Lung (tissue), 12 donors: Measurements from ENCODE around the gene BICRAL. TPM values are rescaled to one million over a fixed set of nuclear protein-coding genes. Genes with fewer than 3 reads are reported as not detected.
A peak's percentile ranks its signal among the peaks of the same experiment; 100 is the strongest.

Experiments used
- ATAC-seq: fragments of 200-7000 bp; cut with Tn5 transposase; one replicate; pipeline ENCODE4 v1.9.1; 2020; ENCODE audit warnings: moderate number of reproducible peaks; ENCODE audit not compliant: insufficient read depth, low FRiP score
- DNase-seq, 3 donors: peaks; one replicate each; pipeline ENCODE4 v3.0.0-alpha.2; 2013 to 2017
- H3K27ac ChIP-seq, 2 donors: one replicate each; pipeline ENCODE4 v1.5.1; 2013; ENCODE audit warnings: mild to moderate bottlenecking in 2 of 2, moderate library complexity in 2 of 2, control low read depth in 1 of 2, inconsistent platforms in 1 of 2, low read depth in 1 of 2, low read length in 1 of 2
- H3K27me3 ChIP-seq, 3 donors: one replicate each; pipeline ENCODE4 v1.5.1; 2013; ENCODE audit warnings: low read length in 2 of 3; ENCODE audit not compliant: control insufficient read depth in 3 of 3, insufficient read depth in 3 of 3
- H3K36me3 ChIP-seq, 4 donors: one replicate each; pipeline ENCODE4 v1.5.1; 2013; ENCODE audit warnings: low read length in 4 of 4, mild to moderate bottlenecking in 1 of 4, moderate library complexity in 1 of 4; ENCODE audit not compliant: control insufficient read depth in 4 of 4, insufficient read depth in 4 of 4
- H3K4me1 ChIP-seq, 5 donors: one replicate each; pipeline ENCODE4 v1.5.1; 2013; ENCODE audit warnings: low read length in 5 of 5, mild to moderate bottlenecking in 2 of 5, moderate library complexity in 1 of 5; ENCODE audit not compliant: control insufficient read depth in 5 of 5, insufficient read depth in 5 of 5
- H3K4me3 ChIP-seq: one replicate; pipeline ENCODE4 v1.5.1; 2013; ENCODE audit warnings: mild to moderate bottlenecking, control low read depth, moderate library complexity
- H3K9ac ChIP-seq, 2 donors: one replicate each; pipeline ENCODE4 v1.5.1; 2013; ENCODE audit warnings: low read length in 2 of 2, control low read depth in 1 of 2; ENCODE audit not compliant: insufficient read depth in 1 of 2
- H3K9me3 ChIP-seq, 4 donors: one replicate each; pipeline ENCODE4 v1.5.1; 2013; ENCODE audit warnings: low read length in 3 of 4, mild to moderate bottlenecking in 1 of 4, moderate library complexity in 1 of 4; ENCODE audit not compliant: control insufficient read depth in 4 of 4, insufficient read depth in 3 of 4
- CTCF ChIP-seq: IDR thresholded peaks from 2 replicates; pipeline ENCODE4 v1.5.1; 2012; ENCODE audit warnings: mild to moderate bottlenecking; ENCODE audit errors: control extremely low read depth, extremely low read depth
- WGBS, 2 donors: extraction: QIAGEN DNeasy Blood & Tissue Kit; methylation state at CpG; one replicate each; pipeline ENCODE4 v1.1.7; 2013; 5-methylcytosine and 5-hydroxymethylcytosine counted together
- polyA plus RNA-seq, 2 donors: library from polyadenylated mRNA; stranded (reverse); fragments of 200-250 nt; gene quantifications; one replicate each; pipeline ENCODE4 v1.2.1, GENCODE V29; 2013
- total RNA-seq, 2 donors: library from RNA; depleted of rRNA in 1 of 2; stranded (reverse); fragments of >200 nt in 1 of 2; gene quantifications; one replicate each; pipeline ENCODE4 v1.2.1, GENCODE V29; 2014 to 2021
- donor health status: control.
- donor health status: control.
- donor health status: Bipolar disorder and iron deficiency.
- donor health status: healthy.
- donor health status: DM: yes; HTN: yes; CAD: no.

BICRAL gene
- total and polyA plus RNA-seq, 4 donors = 2.8 to 18.6 (median 10.7) TPM

GRCh38 chr6:42740725-42741124 is 41.1 kb upstream of the BICRAL start:
- Histone ChIP-seq H3K4me3 (no peak overlapping the region), H3K36me3 (no peaks in the 10 kb centered on the region), H3K9me3 (no peaks in the 10 kb centered on the region), H3K27me3 (no peaks in the 10 kb centered on the region), H3K9ac (no peak overlapping the region), H3K27ac (no peak overlapping the region), H3K4me1 (peaks cover 4 to 13% (median 7%) of the 10 kb centered on the region in 5 donors)
- TF ChIP-seq CTCF = no peak
- 66 to 84% methylated on average over 3 of the region's 3 CpGs for WGBS, 2 donors
- DNase-seq (no peak), ATAC-seq (no peak)

- WGBS, 2 donors = 72 to 77% methylated on average over 5 of the region's 5 CpGs
- DNase-seq = peak in 1 of 3 donors; percentile 30
- Histone ChIP-seq H3K4me1 (peaks cover 4 to 13% (median 7%) of the 10 kb centered on the region in 5 donors), H3K36me3 (no peaks in the 10 kb centered on the region), H3K9ac (no peak overlapping the region), H3K4me3 (no peak overlapping the region), H3K27me3 (no peaks in the 10 kb centered on the region), H3K9me3 (no peaks in the 10 kb centered on the region), H3K27ac (no peak overlapping the region)
- no peak for TF ChIP-seq CTCF
- no peak for ATAC-seq
Measured at GRCh38 chr6:42742116-42742894, 39.5 kb upstream of the BICRAL start.

GRCh38 chr6:42744351-42744893 is 37.4 kb upstream of the BICRAL start:
- ATAC-seq (no peak), DNase-seq (peak in 1 of 3 donors; percentile 19)
- Histone ChIP-seq H3K9ac (peak overlapping the region; percentile 80 to 95), H3K36me3 (no peaks in the 10 kb centered on the region), H3K27ac (no peak overlapping the region), H3K4me3 (peak overlapping the region; percentile 23), H3K4me1 (peaks cover 5 to 26% (median 9%) of the 10 kb centered on the region in 5 donors), H3K9me3 (no peaks in the 10 kb centered on the region), H3K27me3 (no peaks in the 10 kb centered on the region)
- WGBS, 2 donors = 66% methylated on average over 21 of the region's 21 CpGs
- TF ChIP-seq CTCF = no peak
